GM12891 (cell line): ENCODE measurements around the gene SP100.

Source experiments
- POLR2A ChIP-seq: IDR thresholded peaks from 2 replicates; pipeline ENCODE4 v1.6.1; 2011; ENCODE audit warnings: low read depth, low read length, control low read depth
- POLR2AphosphoS5 ChIP-seq: IDR thresholded peaks from 2 replicates; pipeline ENCODE4 v1.6.1; 2011; ENCODE audit warnings: low read depth, low read length, control low read depth
- POU2F2 ChIP-seq: IDR thresholded peaks from 2 replicates; pipeline ENCODE4 v1.6.1; 2011; ENCODE audit warnings: low read depth, mild to moderate bottlenecking, control low read depth, low read length, moderate library complexity

DNA sequence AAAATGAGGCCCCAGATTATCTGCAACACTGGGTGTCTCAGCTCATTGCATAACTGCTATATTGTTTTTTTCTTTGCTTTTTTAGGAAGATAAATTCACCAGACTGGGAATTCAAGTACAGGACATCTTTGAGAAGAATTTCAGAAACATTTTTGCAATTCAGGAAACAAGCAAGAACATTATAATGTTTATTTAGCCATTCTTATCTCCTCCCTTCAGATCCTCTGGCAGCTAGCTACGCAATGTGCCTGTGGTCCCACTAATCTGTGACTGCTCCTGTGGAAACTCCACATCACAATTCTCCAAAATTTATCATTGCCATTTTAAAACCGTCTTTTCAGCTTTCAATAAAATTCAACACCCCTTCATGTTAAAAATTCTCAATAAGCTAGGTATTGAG lies 126.8 kb downstream of the SP100 start:
- TF ChIP-seq POLR2A (no peak), POLR2AphosphoS5 (no peak), POU2F2 (no peak)
